SH-SY5Y (cell line): ENCODE data around the gene DOCK3.
A peak's percentile ranks its signal among the peaks of the same experiment; 100 is the strongest.

ENCODE experiments used
- GATA2 ChIP-seq: IDR thresholded peaks from 2 replicates; pipeline ENCODE4 v1.6.1; 2011; ENCODE audit warnings: mild to moderate bottlenecking, low read depth, low read length
- GATA3 ChIP-seq: IDR thresholded peaks from 2 replicates; pipeline ENCODE4 v1.6.1; 2011; ENCODE audit warnings: low read depth, mild to moderate bottlenecking, low read length, moderate library complexity

DNA sequence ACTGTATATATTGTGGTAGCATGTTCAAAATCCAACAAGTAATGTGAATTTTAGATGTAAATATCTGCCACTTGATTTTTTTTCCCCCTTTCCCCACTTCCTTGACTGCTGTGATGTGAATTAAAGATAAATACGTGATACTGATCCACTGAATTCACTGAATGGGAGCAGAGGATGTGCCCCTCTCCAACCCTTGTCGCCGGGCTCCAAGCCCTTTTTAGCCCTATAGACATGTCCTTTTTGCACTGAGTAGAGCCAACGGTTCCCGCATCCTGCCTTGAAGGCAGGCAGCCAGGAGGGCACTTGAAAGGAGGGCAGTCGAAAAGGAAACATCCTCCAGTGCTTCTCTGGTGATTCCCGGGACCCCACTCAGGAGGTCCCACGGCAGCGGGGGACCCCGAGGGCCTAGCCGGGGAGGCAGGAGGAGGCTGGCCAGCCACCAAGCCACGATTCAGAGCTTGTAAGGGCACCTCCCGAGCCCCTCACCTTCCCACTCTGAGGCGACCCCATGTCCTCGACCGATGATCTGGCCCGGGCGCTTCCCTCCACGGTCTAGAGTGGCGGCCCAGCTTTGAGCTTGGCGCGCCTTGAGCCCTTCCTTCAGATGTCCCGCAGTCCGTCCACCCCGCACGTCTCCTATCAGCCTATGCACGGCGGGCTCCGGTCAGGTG lies 709.5 kb downstream of the DOCK3 start:
- TF ChIP-seq GATA2 (peak; percentile 22; the same call in 1 of the 2 replicates), GATA3 (no peak)
